HG03025 (cell line): Measurements from ENCODE around the gene GRB10.
A peak's percentile ranks its signal among the peaks of the same experiment; 100 is the strongest.

ENCODE experiments used
- ATAC-seq: cut with Tn5 transposase; IDR thresholded peaks from one replicate; pipeline ENCODE4 v1.9.1; 2021; ENCODE audit warnings: mild to moderate bottlenecking, moderate library complexity; ENCODE audit not compliant: unreplicated experiment, low FRiP score

The GRB10 gene

GRCh38 chr7:50677638-50677996 lies 105.1 kb downstream of the GRB10 start:
- ATAC-seq: no peak

- no peak for ATAC-seq
These were observed 105.7 kb downstream of the GRB10 start for GRCh38 chr7:50676740-50677637.

- ATAC-seq: no peak
These were observed 106.6 kb downstream of the GRB10 start for GRCh38 chr7:50676079-50676478.

DNA sequence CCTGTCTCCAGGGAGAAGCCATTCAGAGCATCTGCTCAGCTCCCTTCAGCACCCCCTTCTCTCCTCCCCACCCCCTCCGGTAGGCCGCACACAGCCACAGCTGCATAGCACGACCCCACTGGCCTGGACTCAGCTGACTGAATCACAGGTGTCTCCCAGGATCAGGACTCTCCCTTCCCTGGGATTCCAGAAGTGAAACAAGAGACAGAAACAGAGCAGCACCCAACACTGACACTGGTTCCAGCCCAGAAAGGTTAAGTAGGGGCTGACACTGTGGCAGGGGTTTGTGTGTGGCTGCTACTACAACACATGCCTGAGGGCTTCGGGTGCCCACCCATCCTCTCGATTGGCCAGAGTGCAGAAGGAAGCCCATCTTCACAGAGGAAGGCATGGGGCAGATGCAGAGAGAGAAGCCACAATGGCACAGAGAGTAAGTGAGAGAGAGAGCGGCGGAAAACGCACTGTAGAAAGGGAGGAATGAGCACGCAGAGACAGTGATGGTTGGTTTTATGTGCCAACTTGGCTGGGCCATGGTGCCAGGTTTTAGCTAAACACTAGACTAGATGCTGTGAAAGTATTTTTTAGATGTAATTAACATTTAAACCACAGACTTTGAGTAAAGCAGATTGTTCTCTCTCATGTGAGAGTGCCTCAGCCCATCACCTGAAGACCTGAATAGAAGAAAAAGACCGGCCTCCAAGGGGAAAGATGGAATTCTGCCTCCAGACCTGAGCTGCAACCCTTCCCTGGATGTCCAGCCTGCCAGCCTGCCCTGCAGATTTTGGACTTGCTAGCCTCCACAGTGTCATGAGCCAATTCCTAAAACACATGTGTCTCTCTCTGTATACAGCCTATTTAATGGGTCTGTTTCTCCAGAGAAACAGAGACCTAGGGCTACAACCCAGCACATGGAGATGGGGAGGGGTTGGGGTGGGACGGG lies 107.5 kb downstream of the GRB10 start:
- ATAC-seq: no peak

DNA sequence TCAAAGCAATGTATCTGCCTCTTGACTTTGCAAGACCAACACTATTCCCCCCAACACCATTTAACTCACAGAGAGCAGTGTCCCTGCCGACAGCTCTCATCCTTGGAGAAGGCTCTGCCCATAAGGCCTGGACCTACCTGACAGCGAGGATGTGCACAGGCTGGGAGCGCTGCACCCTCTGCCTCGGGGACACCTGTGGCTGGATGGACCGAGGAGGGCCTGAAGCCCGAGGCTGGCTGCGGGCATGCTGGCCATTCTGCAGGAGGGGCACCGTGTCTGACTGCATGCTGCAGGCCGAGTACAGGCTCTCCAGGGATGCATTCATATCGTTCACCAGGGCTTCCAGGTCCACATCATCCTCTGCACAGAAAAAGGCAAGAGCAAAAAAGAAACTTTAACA lies 108.4 kb downstream of the GRB10 start:
- ATAC-seq: no peak

GRCh38 chr7:50673096-50673495 lies 109.6 kb downstream of the GRB10 start:
- ATAC-seq: no peak

DNA sequence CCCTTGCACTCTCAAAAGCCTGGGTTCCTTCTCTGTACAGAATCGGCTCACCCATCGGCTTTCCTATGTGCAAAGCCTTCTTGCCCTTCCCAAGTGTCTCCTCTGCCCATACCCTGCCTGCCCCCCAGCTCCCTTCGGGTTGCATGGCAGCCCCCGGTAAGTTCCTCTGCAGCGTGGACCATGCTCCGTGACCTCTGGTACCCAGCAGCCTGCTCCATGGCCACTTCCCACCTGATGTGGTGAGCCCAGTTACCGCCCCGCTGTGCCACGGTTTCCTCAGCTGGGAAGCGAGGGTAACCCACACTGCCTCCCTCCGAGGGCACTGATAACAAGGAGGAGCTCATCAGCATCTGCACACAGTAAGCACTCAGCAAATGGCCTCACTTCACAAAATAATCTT lies 110.7 kb downstream of the GRB10 start:
- ATAC-seq: no peak

DNA sequence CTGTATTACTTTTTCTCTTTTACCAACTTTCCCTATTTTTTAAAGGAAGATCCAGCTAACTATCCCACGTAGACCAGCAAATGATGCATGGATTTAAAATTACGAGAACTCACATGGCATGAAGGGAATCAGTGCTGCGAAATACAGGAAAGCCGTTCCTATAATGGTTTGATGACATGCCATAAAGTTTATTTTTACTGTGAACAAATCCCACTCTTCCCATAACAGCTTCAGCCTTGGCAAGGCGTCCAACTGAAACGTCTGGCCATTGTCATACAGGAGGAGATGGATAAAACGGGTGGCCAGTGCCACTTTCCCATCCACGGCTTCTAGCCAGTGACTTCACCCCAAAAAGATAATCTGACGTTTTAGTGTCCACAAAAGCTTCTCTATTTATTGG lies 111.3 kb downstream of the GRB10 start:
- ATAC-seq: no peak

DNA sequence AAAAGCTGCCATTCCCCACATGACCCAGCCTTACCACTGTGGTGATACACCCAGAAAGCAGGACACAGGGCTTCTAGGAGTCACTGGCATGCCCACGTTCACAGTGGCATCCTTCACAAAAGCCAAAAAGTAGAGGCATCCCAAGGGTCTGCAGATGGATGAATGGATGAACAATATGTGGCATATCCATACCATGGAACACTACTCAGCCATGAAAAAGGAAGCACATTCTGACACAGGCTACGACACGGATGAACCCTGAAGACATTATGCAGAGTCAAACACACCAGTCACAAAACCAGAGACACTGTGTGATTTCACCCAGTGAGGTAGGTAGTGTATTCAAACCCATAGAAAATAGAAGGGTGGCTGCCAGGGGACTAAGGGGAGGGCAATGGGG lies 112.8 kb downstream of the GRB10 start:
- no peak for ATAC-seq

GRCh38 chr7:50667789-50668226 lies 114.9 kb downstream of the GRB10 start:
- ATAC-seq: no peak

GRCh38 chr7:50667338-50667737 lies 115.4 kb downstream of the GRB10 start:
- ATAC-seq: no peak

DNA sequence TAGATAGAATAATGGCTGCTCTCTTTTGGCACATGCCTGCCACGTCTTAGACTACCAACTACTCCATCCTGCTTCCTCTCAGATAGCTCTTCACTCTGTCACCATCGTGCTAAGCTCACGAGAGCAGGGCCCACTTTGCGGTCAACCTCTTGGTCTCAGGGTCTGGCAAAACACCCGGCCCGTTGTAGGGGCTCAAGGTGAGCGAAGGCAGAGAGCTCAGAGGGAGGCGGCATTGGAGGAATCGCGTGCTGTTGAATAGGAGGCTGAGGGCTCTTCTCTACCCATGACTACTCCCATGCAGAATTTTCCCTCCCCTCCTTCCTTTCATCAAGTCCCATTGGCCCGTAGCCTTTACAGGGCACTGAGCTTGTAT lies 116.6 kb downstream of the GRB10 start:
- ATAC-seq: no peak

- ATAC-seq: no peak
These were observed 117.1 kb downstream of the GRB10 start for GRCh38 chr7:50665403-50666123.

DNA sequence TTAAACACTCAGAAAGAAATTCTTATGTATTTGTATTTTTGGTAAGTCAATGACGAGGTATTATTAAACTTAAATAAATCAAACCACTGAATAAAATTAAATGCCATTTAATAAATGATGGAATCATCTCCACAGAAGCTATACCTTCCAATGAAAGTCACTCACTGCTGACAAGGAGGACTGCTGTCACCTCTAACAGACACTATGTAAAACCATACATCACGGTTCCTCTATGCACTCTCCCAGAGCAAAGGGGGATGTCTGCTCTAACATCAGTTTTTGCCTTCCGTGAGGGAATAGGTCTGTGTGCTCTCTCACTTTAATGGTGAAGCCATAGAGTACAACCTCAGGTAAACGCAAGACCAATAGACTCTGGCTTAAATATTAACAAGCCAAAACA lies 117.8 kb downstream of the GRB10 start:
- ATAC-seq: no peak

GRCh38 chr7:50664461-50664922 lies 118.2 kb downstream of the GRB10 start:
- ATAC-seq: no peak

DNA sequence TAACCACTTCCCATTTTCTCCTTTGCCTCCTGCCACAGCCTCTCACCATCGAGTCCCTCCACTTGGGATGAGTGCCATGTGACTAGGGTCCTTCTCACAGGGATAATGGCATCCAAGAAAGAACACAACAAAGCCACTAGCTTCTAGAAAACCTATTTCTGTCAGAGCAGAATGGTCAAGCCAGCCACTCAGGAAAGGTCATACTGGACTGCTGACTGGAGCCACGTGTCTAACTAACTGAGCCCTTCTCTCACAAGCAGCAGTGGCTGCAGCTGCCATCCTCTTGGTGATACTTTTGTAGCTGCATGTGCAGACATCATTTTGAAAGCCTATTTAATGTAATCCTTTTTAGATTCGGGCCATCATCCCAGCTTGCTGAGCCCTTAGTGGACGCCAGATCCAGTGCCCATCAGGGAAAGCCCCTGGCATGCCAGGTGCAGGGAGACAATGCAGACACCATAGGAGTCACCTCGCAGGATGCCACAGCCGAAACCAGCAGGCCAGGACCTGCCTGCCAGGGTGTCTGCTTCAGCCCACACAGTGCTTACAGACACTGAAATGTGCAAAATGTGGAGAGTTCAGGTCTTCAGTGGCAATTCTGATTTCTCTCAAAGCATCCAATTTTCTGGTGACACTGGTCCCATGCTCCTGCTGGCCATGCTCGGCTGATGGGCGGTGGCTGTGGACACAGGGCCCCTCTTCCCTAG lies 119.1 kb downstream of the GRB10 start:
- ATAC-seq: no peak

- ATAC-seq: no peak
These were observed 119.7 kb downstream of the GRB10 start for GRCh38 chr7:50662996-50663395.

GRCh38 chr7:50662041-50662694 lies 120.5 kb downstream of the GRB10 start:
- no peak for ATAC-seq

DNA sequence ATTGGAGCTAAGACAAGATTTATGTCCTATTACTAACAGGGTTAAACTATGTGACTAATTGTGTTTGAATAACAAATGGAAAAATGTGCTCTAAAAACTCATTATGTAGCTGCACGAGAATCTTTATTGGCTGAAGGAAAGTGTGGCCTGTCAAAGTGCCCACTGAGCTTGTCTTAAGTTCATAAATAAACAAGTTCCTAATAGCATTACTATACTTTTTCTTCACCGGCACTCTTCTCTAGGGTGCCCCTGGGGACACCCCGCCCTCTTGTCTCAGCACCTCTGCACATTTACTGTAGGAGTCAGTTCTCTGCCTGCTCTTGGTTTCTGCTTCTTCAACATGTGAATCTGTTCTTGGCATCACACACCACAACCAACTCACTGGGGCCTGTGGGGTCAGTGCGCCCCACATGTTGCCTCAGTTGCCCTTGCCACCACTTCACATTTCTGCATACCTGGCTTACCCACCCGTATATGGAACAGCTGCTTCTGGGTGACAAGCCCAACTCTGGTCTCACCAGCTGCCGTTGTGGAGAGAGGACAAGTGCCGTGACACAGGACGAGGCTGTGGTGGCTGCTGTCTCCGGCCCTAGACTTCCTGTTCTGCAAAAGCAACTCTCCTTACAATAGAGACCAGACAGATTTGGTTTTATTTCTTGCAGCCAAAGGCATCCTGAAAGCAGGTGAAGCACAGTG lies 121.2 kb downstream of the GRB10 start:
- ATAC-seq: peak; percentile 48
